DOHH2 (cell line): Measurements from ENCODE around the gene PROSER1.

Experiments
- H3F3A ChIP-seq: fragments of 200-600 bp; sonication (generic), shearing (Covaris generic); 2 replicates; pipeline ENCODE4 v1.6.0; 2016; ENCODE audit warnings: antibody characterized with exemption, mild to moderate bottlenecking; ENCODE audit not compliant: control insufficient read depth, insufficient read depth
- H3K27ac ChIP-seq: fragments of 200-600 bp; sonication (generic); 2 replicates; pipeline ENCODE4 v1.5.1; 2014; ENCODE audit warnings: low read depth, mild to moderate bottlenecking, low read length, moderate library complexity
- H3K27me3 ChIP-seq: fragments of 200-600 bp; sonication (generic); 2 replicates; pipeline ENCODE4 v1.6.1; 2014; ENCODE audit warnings: mild to moderate bottlenecking, low read length, mixed read lengths; ENCODE audit not compliant: control insufficient read depth
- H3K36me3 ChIP-seq: fragments of 200-600 bp; sonication (generic); 2 replicates; pipeline ENCODE4 v1.6.1; 2014; ENCODE audit warnings: mild to moderate bottlenecking, low read length, moderate library complexity, mixed read lengths; ENCODE audit not compliant: control insufficient read depth
- H3K4me1 ChIP-seq: fragments of 200-600 bp; sonication (generic); 2 replicates; pipeline ENCODE4 v1.6.1; 2014; ENCODE audit warnings: mild to moderate bottlenecking, low read length, mixed read lengths; ENCODE audit not compliant: control insufficient read depth
- H3K4me2 ChIP-seq: fragments of 200-600 bp; sonication (generic); 2 replicates; pipeline ENCODE4 v1.6.0; 2014; ENCODE audit warnings: mild to moderate bottlenecking, low read length, moderate library complexity
- H3K4me3 ChIP-seq: fragments of 200-600 bp; sonication (generic); 2 replicates; pipeline ENCODE4 v1.5.1; 2014; ENCODE audit warnings: mild to moderate bottlenecking, low read length, mixed read lengths
- H3K79me2 ChIP-seq: fragments of 200-600 bp; sonication (generic); 2 replicates; pipeline ENCODE4 v1.6.1; 2014; ENCODE audit warnings: mild to moderate bottlenecking, low read length, mixed read lengths; ENCODE audit not compliant: control insufficient read depth
- H3K9me2 ChIP-seq: fragments of 200-600 bp; sonication (generic); replicated peaks from 2 replicates; pipeline ENCODE4 v1.6.1; 2014; ENCODE audit warnings: mild to moderate bottlenecking, low read length, mixed read lengths; ENCODE audit not compliant: control insufficient read depth
- H3K9me3 ChIP-seq: fragments of 200-600 bp; sonication (generic); 2 replicates; pipeline ENCODE4 v1.6.1; 2014; ENCODE audit warnings: antibody characterized with exemption, low read length, mixed read lengths; ENCODE audit not compliant: control insufficient read depth, insufficient read depth
- H4K20me1 ChIP-seq: fragments of 200-600 bp; sonication (generic); 2 replicates; pipeline ENCODE4 v1.6.0; 2014; ENCODE audit warnings: low read depth, mild to moderate bottlenecking, antibody characterized with exemption, low read length, moderate library complexity; ENCODE audit not compliant: control insufficient read depth, insufficient read depth
- EZH2phosphoT487 ChIP-seq: fragments of 200-600 bp; sonication (generic); IDR thresholded peaks from 2 replicates; pipeline ENCODE4 v1.6.1; 2017; ENCODE audit warnings: borderline replicate concordance, mild to moderate bottlenecking, antibody characterized with exemption, low read length, moderate library complexity, mixed read lengths
- TF ChIP-seq, protein P1 (sequence below): fragments of 200-600 bp; sonication (generic); IDR thresholded peaks from one replicate; pipeline ENCODE4 v1.5.1; 2014; ENCODE audit warnings: antibody characterized with exemption, mild to moderate bottlenecking, low read depth, low read length; ENCODE audit not compliant: poor library complexity, severe bottlenecking

The PROSER1 gene

GRCh38 chr13:39035799-39036198 is 2.1 kb downstream of the PROSER1 start:
- peaks cover 87% of the 10 kb centered on the region for H3K79me2 ChIP-seq
- H3K36me3 ChIP-seq = peaks cover 33% of the 10 kb centered on the region
- peak overlapping the region; percentile 62; the same call in 1 of the 2 replicates for H3K27ac ChIP-seq
- H3K9me2 ChIP-seq = no peaks in the 10 kb centered on the region
- peak overlapping the region; percentile 85 for H3K4me2 ChIP-seq
- no peaks in the 10 kb centered on the region for H4K20me1 ChIP-seq
- H3F3A ChIP-seq = 0 out of 2 replicates have a peak, but pooled peaks cover 3% of the 10 kb centered on the region
- peak overlapping the region; percentile 81 for H3K4me3 ChIP-seq
- peaks cover 30% of the 10 kb centered on the region for H3K4me1 ChIP-seq
- H3K9me3 ChIP-seq = no peaks in the 10 kb centered on the region
- no peaks in the 10 kb centered on the region for H3K27me3 ChIP-seq
- no peak for TF ChIP-seq EZH2phosphoT487
- TF ChIP-seq, protein P1, sequence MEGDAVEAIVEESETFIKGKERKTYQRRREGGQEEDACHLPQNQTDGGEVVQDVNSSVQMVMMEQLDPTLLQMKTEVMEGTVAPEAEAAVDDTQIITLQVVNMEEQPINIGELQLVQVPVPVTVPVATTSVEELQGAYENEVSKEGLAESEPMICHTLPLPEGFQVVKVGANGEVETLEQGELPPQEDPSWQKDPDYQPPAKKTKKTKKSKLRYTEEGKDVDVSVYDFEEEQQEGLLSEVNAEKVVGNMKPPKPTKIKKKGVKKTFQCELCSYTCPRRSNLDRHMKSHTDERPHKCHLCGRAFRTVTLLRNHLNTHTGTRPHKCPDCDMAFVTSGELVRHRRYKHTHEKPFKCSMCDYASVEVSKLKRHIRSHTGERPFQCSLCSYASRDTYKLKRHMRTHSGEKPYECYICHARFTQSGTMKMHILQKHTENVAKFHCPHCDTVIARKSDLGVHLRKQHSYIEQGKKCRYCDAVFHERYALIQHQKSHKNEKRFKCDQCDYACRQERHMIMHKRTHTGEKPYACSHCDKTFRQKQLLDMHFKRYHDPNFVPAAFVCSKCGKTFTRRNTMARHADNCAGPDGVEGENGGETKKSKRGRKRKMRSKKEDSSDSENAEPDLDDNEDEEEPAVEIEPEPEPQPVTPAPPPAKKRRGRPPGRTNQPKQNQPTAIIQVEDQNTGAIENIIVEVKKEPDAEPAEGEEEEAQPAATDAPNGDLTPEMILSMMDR = no peak

- Histone ChIP-seq H3K9me2 (no peaks in the 10 kb centered on the region), H3K4me3 (peak overlapping the region; percentile 81), H3K36me3 (peaks cover 35% of the 10 kb centered on the region), H3K9me3 (no peaks in the 10 kb centered on the region), H3K27ac (no peak overlapping the region), H3K4me1 (peaks cover 25% of the 10 kb centered on the region), H3K4me2 (peak overlapping the region; percentile 85), H4K20me1 (no peaks in the 10 kb centered on the region), H3K27me3 (no peaks in the 10 kb centered on the region), H3F3A (no peaks in the 10 kb centered on the region), H3K79me2 (peaks cover 87% of the 10 kb centered on the region)
- TF ChIP-seq, protein P1 = no peak
- no peak for TF ChIP-seq EZH2phosphoT487
Measured at GRCh38 chr13:39035204-39035603, 2.7 kb downstream of the PROSER1 start.

GRCh38 chr13:39034085-39034484 is 3.8 kb downstream of the PROSER1 start:
- H3K79me2 ChIP-seq = peaks cover 82% of the 10 kb centered on the region

More at GRCh38 chr13:39034085-39034484, 3.8 kb downstream of the PROSER1 start:
- H3K4me2 ChIP-seq = peak overlapping the region; percentile 85
- H3K4me3 ChIP-seq = no peak overlapping the region
- no peak overlapping the region for H3K27ac ChIP-seq
- H3K36me3 ChIP-seq = peaks cover 41% of the 10 kb centered on the region
- no peaks in the 10 kb centered on the region for H3K27me3 ChIP-seq
- H3K4me1 ChIP-seq = peaks cover 18% of the 10 kb centered on the region
- TF ChIP-seq EZH2phosphoT487 = no peak
- TF ChIP-seq, protein P1 = no peak
- no peaks in the 10 kb centered on the region for H3F3A ChIP-seq
- no peaks in the 10 kb centered on the region for H4K20me1 ChIP-seq
- H3K9me2 ChIP-seq = no peaks in the 10 kb centered on the region
- no peaks in the 10 kb centered on the region for H3K9me3 ChIP-seq
